SKM-1 treated with dmso at 0.1 percent for 144 hours (cell line): ENCODE data around the gene C1orf159.

Source experiments
- DNase-seq: peaks from one replicate; lab custom pipeline; 2025; ENCODE audit not compliant: unreplicated experiment; lab: John Stamatoyannopoulos, UW

Gene C1orf159

GRCh38 chr1:1092894-1093609 lies 22.8 kb downstream of the C1orf159 start:
- no peak for DNase-seq

GRCh38 chr1:1092149-1092855 lies 23.6 kb downstream of the C1orf159 start:
- DNase-seq: no peak

GRCh38 chr1:1091344-1092148 lies 24.3 kb downstream of the C1orf159 start:
- no peak for DNase-seq

GRCh38 chr1:1090424-1091343 lies 25.2 kb downstream of the C1orf159 start:
- DNase-seq: no peak

- no peak for DNase-seq
These were observed 26.0 kb downstream of the C1orf159 start for GRCh38 chr1:1089731-1090423.

GRCh38 chr1:1088801-1089680 lies 26.8 kb downstream of the C1orf159 start:
- no peak for DNase-seq

GRCh38 chr1:1088029-1088800 lies 27.7 kb downstream of the C1orf159 start:
- no peak for DNase-seq

- DNase-seq: no peak
These were observed 28.4 kb downstream of the C1orf159 start for GRCh38 chr1:1087351-1088028.

- no peak for DNase-seq
These were observed 29.0 kb downstream of the C1orf159 start for GRCh38 chr1:1086911-1087341.

- DNase-seq: no peak
These were observed 29.7 kb downstream of the C1orf159 start for GRCh38 chr1:1085911-1086841.

- DNase-seq: no peak
These were observed 30.6 kb downstream of the C1orf159 start for GRCh38 chr1:1085171-1085841.

- no peak for DNase-seq
These were observed 31.3 kb downstream of the C1orf159 start for GRCh38 chr1:1084372-1085170.

- DNase-seq: no peak
These were observed 32.2 kb downstream of the C1orf159 start for GRCh38 chr1:1083416-1084371.

GRCh38 chr1:1082776-1083415 lies 33.0 kb downstream of the C1orf159 start:
- DNase-seq: no peak
